Gastroesophageal sphincter (tissue), 3 donors: Measurements from ENCODE around the gene NSMF.

Experiments used
- CTCF ChIP-seq, 4 experiments: fragments of 200-600 bp in 2 of 4; fragments of 450-650 bp in 2 of 4; sonication (generic) in 1 of 4; IDR thresholded peaks; one replicate each; pipeline ENCODE4 v1.5.1; 2017 to 2019; ENCODE audit warnings: antibody characterized with exemption in 4 of 4, mild to moderate bottlenecking in 2 of 4, moderate library complexity in 2 of 4
- EP300 ChIP-seq: sonication (generic); formaldehyde crosslinking; IDR thresholded peaks from one replicate; pipeline ENCODE4 v1.6.1; 2017; ENCODE audit warnings: antibody characterized with exemption, mild to moderate bottlenecking
- POLR2A ChIP-seq, 2 donors: fragments of 450-650 bp; IDR thresholded peaks; one replicate each; pipeline ENCODE4 v1.6.1; 2017; ENCODE audit warnings: antibody characterized with exemption in 2 of 2, mild to moderate bottlenecking in 2 of 2, moderate library complexity in 1 of 2
- POLR2AphosphoS5 ChIP-seq: sonication (generic); formaldehyde crosslinking; IDR thresholded peaks from one replicate; pipeline ENCODE4 v1.6.1; 2017; ENCODE audit warnings: antibody characterized with exemption

GRCh38 chr9:137458194-137459151 is 661 bp downstream of the NSMF start:
- TF ChIP-seq POLR2A (IDR thresholded peaks at IDR 0.05) (no peak), CTCF (IDR thresholded peaks at IDR 0.05) (no peak), EP300 (no peak), POLR2AphosphoS5 (no peak)
